ENCODE measurements around the gene SLC9A9.

- TF ChIP-seq CTCF (optimal IDR thresholded peaks at IDR 0.05 in 1 of 3, IDR thresholded peaks at IDR 0.05 in 1 of 3, conservative IDR thresholded peaks at IDR 0.05 in 1 of 3; ENCODE audit: extremely low read depth in 1 of 3, insufficient read depth in 2 of 3, low read length in 3 of 3) (no peak), EZH2 (IDR thresholded peaks at IDR 0.05; ENCODE audit: low read length) (no peak)
Observed at GRCh38 chr3:143821862-143822261, 26.4 kb downstream of the SLC9A9 start.

All from keratinocyte (primary cell).